Limb (tissue), 2 donors: Measurements from ENCODE around the gene SLC30A10.
"Not testable (repeated sequence)": the region's sequence is repeated elsewhere in the genome, so short reads cannot be mapped to it uniquely, and the experiment has no call there.

Experiments
- DNase-seq, 2 donors: peaks; one replicate each; pipeline ENCODE4 v3.0.0-alpha.2; 2016; ENCODE audit errors: extremely low spot score in 2 of 2

Gene SLC30A10

DNA sequence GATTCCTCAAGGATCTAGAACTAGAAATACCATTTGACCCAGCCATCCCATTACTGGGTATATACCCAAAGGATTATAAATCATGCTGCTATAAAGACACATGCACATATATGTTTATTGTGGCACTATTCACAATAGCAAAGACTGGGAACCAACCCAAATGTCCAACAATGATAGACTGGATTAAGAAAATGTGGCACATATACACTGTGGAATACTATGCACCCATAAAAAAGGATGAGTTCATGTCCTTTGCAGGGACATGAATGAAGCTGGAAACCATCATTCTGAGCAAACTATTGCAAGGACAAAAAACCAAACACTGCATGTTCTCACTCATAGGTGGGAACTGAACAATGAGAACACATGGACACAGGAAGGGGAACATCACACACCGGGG lies 36.1 kb downstream of the SLC30A10 start:
- not testable (repeated sequence) for DNase-seq

DNA sequence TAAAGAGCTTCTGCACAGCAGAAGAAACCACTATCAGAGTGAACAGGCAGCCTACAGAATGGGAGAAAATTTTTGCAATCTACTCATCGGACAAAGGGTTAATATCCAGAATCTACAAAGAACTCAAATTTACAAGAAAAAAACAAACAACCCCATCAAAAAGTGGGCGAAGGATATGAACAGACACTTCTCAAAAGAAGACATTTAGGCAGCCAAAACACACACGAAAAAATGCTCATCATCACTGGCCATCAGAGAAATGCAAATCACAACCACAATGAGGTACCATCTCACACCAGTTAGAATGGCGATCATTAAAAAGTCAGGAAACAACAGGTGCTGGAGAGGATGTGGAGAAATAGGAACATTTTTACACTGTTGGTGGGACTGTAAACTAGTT lies 36.5 kb downstream of the SLC30A10 start:
- not testable (repeated sequence) for DNase-seq

DNA sequence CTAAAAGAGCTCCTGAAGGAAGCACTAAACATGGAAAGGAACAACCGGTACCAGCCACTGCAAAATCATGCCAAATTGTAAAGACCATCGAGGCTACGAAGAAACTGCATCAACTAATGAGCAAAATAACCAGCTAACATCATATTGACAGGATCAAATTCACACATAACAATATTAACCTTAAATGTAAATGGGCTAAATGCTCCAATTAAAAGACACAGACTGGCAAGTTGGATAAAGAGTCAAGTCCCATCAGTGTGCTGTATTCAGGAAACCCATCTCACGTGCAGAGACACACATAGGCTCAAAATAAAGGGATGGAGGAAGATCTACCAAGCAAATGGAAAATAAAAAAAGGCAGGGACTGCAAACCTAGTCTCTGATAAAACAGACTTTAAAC lies 39.7 kb downstream of the SLC30A10 start:
- DNase-seq = not testable (repeated sequence)

DNA sequence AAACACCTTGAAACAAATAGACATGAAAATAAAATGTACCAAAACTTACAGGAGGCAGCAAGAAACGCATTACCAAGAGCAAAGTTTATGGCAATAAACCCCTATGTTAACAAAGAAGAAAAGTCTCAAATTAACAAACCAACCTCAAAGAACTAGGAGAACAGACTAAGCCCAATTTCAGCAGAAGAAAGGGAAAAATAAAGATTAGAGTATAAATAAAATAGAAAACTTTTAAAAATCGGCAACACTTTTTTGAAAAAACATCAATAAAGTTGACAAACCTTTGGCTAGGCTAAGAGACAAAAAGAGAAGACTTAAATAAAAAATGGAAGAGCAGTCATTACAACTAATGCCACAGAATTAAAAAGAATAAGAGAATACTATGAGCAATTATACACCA lies 42.7 kb downstream of the SLC30A10 start:
- no peak for DNase-seq

DNA sequence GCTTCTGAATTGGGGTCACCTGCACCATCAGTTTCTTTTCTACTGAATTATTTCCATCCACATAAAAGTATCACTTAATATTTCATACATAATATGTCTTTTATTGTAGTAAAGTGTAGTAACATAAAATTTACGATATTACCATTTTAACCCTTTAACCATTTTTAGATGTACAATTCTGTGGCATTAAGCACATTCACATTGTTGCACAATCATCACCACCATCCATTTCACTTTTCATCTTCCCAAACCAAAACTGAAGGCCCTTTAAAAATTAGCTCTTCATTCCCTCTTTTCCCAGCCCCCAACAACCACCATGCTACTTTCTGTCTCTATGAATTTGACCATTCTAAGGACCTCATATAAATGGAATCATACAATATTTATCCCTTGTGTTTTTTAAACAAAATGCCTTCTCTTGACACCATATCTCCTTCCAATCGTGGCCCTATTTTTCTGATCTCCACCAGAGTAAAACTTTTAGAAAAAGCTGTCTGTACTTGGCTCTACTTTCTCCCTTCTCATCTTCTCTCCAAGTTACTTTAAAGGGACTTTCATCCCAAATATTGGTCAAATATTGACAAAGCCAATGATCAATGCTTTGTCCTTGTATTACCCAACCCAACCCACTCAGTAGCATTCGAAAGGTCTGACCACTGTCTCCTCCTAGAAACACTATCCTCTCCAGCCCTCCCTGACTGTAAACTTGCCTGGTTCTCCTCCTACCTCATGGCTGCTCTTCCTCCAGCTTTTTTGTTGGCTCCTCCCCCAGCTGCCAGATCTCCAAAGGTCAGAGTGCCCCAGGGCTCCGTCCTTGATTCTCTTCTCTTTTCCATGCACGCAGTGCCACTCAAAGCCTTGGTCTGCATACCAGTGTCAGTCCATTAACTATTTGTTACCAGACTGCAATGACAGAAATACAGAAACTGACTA lies 44.7 kb downstream of the SLC30A10 start:
- DNase-seq = no peak

DNA sequence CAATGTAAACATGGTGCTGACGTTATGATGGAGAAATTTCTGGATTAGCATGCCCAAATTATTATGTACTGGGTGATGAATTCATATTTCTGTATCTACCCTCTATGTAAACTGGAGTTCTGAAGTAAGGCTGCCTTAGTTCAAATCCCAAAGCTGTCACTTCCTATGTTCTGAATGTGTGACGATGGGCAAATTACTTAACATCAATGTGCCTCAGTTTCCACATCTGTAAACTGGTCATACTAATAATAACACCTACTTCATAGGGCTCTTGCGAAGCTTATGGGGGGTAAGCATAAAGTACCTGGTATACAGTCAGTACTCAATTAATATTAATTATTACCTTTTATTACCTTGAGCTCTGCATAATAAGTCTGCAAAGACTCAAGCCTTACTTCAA lies 45.6 kb downstream of the SLC30A10 start:
- DNase-seq = no peak

DNA sequence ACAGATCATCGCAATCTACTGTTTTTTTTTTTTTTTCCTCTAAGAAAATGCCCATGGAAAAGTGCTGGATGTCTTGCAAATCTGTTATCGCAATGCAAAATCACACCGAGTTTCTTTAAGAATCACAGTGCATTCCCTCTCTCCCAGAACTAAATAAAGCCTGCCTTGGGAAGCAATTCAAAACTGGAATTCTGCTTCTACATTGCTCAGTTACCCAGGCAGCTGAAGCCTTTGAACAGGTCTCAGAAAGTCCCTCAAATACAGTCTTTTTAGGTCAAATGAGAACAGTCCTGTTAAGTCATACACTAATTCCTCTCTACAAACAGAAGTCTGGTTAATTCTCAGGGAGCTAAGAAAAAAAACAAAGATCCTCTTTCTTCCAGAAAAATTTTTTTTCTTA lies 46.3 kb downstream of the SLC30A10 start:
- no peak for DNase-seq

DNA sequence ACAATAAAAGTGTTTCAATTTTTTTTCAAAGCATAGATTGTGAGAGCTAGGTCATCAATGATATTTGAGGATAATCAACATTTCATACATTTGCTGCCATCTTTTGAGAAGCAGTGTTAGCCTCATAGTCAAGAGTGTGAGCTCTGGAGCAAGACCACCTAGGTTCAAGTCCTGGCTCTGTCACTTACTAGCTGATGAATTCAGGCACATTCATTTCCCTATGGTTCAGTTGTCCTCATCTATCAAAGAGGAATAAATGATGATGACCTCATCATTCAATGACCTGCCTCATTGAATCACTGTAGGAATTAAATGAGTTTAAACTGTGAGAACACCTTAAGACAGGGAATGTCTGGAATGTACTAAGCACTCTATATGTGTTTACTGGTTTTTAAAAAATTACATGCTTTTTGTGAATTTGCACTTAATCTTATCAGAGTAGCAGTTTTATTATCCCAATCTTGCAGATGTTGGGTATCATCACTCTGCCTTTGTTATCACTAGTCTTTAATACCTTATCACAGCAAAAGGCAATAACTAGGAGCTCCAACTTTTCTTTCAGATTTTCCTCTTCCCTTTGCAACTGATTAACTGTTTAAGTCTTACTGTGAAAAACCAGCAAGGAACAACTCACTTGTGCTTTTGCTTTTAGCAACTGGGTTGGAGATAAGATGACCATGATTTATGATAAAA lies 47.4 kb downstream of the SLC30A10 start:
- no peak for DNase-seq

DNA sequence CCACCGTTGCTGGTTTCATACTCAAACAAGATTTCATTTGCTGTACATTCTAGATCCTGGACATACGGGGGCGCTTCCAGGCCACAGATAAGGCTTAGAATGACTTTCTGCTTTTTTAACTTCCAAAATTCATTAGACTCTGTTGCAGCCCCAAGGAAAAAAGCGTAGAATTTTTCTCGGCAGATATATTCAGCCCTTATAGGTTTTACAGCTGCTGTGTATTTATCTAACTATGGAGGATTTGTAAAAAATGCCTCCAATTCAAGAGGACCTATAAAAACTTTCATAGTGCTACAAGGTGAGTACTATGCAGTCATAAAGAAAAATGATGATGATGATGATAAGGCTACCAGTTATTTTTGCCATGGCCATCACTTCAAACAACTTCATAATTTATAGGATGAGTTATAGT lies 51.6 kb downstream of the SLC30A10 start:
- no peak for DNase-seq

DNA sequence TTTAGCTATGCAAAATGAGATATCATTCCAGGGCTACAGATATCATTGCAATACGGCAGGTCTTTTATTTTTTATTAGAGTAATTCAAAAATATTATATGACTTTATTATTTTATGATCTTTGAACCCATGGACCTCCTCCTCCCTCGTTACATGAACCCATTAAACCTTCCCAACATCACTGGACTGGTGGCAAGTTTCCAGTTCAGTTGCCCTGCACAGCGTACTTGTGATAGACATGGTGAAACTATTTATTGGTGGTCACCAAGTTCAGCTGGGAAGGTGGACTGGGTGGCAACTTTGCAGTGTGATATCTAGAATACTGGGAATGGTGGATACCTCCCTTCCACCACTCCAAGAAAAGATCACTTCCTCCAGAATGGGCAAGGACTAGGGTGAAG lies 52.5 kb downstream of the SLC30A10 start:
- no peak for DNase-seq

DNA sequence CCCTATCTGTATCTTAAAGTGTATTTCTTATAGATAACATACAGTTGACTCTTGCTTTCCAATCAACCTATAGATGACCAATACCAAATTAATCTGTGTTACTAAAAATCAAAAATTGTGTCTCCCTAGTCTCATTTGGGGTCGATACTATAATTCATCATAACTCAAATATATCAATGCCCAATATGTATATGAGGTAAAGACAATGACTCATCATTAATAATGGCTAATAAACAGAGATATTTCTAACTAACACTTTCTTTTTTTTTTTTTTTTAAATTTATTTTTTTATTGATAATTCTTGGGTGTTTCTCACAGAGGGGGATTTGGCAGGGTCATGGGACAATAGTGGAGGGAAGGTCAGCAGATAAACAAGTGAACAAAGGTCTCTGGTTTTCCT lies 55.8 kb downstream of the SLC30A10 start:
- DNase-seq = not testable (repeated sequence)

DNA sequence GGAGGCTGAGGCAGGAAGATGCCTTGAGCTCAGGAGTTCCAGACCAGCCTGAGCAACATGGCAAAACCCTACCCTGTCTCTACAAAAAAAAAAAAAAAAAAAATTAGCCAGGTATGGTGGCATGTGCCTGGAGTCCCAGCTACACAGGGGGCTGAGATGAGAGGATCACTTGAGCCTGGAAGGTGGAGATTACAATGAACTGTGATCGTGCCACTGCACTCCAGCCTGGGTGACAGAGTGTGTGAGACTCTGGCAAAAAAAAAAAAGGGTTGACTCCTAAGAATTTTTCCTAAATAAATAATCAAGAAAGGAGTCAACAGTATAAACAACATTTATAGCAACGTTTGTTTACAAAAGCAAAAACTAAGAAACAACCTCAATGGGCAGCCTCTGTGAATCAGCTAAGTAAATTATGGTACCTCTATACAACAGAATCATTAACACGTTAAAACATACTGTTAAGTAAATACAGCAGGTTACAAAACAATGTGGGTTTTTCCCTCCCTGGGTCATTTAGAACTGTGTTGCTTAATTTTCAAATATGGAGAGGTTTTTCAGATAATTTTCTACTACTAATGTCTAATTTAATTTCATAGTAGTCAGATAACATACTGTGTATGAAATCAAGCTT lies 56.8 kb downstream of the SLC30A10 start:
- DNase-seq = no peak

DNA sequence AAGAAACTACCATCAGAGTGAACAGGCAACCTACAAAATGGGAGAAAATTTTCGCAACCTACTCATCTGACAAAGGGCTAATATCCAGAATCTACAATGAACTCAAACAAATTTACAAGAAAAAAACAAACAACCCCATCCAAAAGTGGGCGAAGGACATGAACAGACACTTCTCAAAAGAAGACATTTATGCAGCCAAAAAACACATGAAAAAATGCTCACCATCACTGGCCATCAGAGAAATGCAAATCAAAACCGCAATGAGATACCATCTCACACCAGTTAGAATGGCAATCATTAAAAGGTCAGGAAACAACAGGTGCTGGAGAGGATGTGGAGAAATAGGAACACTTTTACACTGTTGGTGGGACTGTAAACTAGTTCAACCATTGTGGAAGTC lies 59.7 kb downstream of the SLC30A10 start:
- DNase-seq = not testable (repeated sequence)
